GM12864 (cell line): ENCODE results near the gene TSSK2.

Source experiments
- DNase-seq: peaks from one replicate; pipeline ENCODE4 v3.0.0-alpha.2; 2011; ENCODE audit warnings: low read depth
- H3K4me3 ChIP-seq: 2 replicates; pipeline ENCODE4 v1.5.1; 2011; ENCODE audit warnings: mild to moderate bottlenecking, low read depth, low read length, control low read depth
- TF ChIP-seq, protein P1 (sequence below): IDR thresholded peaks from 2 replicates; pipeline ENCODE4 v1.5.1; 2011; ENCODE audit warnings: low read depth, mild to moderate bottlenecking, moderate library complexity, low read length, control low read depth, inconsistent platforms; ENCODE audit errors: missing control alignments

Gene TSSK2

DNA sequence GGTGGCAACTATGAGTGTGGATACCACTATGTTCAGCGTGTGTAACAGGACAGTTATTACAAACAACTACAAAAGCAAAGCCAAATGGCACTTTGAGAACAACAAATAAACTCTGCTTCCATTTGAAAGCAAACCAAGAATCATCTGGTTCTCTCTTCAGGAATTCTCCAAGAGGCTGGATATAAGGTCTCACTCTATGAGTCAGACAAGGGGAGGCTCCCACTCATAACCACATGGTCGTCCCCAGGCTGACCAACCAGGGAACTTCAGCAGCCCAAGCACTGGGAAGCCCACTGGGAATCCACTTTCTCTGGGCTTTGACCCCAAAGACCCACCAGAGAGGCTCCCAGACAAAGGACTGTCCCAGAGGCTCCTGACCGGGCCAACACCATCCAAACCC is 44.2 kb upstream of the TSSK2 start:
- no peak overlapping the region for H3K4me3 ChIP-seq
- DNase-seq, result no peak
- TF ChIP-seq, protein P1, sequence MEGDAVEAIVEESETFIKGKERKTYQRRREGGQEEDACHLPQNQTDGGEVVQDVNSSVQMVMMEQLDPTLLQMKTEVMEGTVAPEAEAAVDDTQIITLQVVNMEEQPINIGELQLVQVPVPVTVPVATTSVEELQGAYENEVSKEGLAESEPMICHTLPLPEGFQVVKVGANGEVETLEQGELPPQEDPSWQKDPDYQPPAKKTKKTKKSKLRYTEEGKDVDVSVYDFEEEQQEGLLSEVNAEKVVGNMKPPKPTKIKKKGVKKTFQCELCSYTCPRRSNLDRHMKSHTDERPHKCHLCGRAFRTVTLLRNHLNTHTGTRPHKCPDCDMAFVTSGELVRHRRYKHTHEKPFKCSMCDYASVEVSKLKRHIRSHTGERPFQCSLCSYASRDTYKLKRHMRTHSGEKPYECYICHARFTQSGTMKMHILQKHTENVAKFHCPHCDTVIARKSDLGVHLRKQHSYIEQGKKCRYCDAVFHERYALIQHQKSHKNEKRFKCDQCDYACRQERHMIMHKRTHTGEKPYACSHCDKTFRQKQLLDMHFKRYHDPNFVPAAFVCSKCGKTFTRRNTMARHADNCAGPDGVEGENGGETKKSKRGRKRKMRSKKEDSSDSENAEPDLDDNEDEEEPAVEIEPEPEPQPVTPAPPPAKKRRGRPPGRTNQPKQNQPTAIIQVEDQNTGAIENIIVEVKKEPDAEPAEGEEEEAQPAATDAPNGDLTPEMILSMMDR, result no peak

DNA sequence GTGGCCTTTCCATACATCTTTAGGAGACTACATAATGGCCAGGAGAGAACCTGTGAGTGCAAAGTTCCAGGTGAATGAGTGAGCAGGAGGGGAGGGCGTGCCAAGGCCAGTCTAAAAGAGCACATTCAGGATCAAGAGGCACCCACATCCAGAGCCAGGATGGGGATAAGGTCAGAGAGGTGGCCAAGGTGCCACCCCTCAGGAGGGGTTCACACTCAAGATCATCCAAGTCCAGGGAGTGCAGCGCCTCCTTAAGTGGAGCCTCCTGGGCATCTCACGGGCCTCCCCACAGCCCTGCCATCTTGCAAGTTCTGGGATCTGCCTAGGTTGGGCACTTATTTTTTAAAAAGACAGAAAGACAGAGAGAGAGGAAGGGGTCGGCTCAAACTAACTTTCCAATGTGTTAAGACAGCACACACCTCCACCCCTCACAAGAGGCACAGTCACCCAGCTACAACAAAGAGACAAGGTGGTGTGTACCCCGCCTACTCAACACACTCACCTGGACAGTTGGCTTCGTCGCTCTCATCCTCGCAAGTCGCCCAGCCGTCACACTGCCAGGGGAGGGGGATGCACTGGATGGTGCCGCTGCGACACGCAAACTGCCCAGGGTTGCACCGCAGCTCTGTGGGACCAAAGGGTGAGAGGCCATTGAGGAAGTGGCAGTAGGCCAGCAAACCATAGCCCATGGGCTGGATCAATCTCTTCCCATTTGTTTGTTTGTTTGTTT is 42.1 kb upstream of the TSSK2 start:
- DNase-seq, result no peak
- H3K4me3 ChIP-seq, result no peak overlapping the region
- TF ChIP-seq, protein P1, result no peak

DNA sequence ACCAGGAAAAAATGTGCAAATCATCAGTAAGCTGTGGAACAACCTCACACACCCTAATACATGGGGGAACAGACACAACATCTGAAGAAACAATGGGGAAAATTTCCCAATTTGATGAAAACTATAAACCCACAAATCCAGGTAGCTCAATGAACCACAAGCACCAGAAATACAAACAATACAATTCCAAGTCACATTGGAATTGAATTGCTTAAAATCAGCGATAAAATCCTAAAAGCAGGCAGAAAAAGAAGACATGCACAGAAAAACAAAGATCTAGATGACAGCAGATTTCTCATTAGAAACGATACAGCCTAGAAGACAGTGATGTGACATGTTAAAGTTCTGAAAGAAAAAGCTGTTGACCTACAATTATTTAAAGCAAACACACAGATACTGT is 40.9 kb upstream of the TSSK2 start:
- H3K4me3 ChIP-seq, result no peak overlapping the region
- DNase-seq, result no peak
- TF ChIP-seq, protein P1, result no peak

DNA sequence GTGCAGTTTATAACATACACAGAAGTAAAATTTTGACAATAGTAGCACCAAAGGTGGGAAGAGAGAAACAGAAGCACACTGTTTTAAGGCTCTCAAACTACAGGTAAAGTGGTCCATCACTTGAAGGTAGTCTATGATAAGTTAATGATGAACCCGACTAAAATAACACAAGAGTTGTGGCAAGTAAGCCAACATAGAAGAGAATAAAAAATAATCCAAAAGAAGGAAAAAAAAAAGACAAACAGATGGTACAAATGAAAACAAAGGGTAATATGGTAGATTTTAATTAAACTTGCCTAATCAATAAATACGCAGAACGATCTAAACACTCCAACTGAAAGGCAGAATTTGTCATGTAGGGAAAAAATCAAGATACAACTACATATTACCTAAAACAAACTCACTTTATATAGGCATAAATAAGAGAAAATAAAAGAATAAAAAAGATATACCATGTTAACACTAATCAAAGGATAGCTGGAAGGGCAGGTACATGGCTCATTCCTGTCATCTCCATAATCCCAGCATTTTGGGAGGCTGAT is 40.5 kb upstream of the TSSK2 start:
- DNase-seq, result no peak
- no peak overlapping the region for H3K4me3 ChIP-seq
- TF ChIP-seq, protein P1, result no peak

DNA sequence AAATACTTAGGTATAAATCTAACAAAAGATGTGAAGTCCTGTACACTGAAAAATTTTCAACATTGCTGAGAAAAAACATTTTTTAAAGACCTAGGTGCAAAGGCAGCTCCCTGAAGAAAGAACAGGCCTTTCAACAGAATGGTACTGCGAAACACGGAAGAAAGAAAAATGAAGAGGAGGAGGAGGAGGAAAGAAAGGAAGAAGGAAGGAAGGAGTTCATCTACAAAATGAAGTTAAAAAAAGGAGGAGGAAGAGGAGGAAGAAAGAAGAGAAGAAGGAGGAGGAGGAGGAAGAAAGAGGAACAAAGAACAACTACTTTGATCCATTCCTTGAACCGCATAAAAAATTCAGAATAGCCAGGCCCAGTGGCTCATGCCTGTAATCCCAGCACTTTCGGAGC is 38.4 kb upstream of the TSSK2 start:
- DNase-seq, result no peak
- TF ChIP-seq, protein P1, result no peak
- no peak overlapping the region for H3K4me3 ChIP-seq

DNA sequence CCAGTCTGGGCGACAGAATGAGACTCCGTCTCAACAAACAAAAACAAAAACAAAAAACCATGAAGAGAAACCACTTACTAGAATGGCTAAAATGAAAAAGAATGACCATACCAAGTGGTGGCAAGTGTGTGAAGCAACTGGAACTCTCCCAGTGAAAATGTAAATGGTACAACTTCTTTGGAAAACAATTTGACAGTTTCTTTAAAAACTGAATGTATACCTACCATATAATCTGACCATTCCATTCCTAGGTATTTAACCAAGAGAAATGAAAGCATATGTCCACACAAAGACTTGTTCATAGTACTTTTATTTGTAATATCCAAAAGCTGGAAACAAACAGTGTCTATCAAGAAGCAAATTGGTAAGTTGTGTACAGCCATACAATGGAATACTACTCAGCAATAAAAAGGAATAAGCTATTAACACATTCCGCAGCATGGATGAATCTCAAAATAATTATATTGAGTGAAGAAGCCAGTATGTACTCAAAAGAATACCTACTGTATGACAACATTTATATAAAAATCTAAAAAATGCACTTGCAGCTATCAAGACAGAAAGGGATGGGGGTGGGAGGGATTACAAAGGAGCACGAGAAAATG is 36.6 kb upstream of the TSSK2 start:
- H3K4me3 ChIP-seq, result no peak overlapping the region
- TF ChIP-seq, protein P1, result no peak
- no peak for DNase-seq

DNA sequence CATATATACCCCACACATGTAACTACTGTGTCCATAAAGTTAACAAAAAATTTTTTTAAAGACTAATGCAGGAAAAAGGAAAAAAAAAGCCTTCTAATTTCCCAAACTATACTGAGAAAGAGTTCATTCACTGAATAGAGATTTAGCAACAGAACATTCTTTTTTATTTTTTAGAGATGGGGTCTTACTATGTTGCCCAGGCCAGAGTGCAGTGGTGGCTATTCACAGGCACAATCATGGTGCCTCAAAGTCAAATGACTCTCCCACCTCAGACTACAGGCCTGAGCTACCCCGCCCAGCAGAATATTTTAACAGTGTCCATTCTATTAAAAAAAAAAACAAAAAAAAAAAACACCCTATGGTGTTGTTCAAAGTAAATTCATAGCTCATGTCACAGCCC is 34.6 kb upstream of the TSSK2 start:
- H3K4me3 ChIP-seq, result no peak overlapping the region
- TF ChIP-seq, protein P1, result no peak
- DNase-seq, result no peak
